Measurements from ENCODE around the gene IFT52.
"Not testable (repeated sequence)": the region's sequence is repeated elsewhere in the genome, so short reads cannot be mapped to it uniquely, and the experiment has no call there.

IFT52 gene

GRCh38 chr20:43607278-43607677 is 16.5 kb downstream of the IFT52 start:
- not testable (repeated sequence) for H3K4me3 ChIP-seq (ENCODE audit: low read depth, low read length); DNase-seq (ENCODE audit: low read depth)

- no peak for DNase-seq (ENCODE audit: low read depth)
- H3K4me3 ChIP-seq (ENCODE audit: low read depth, low read length): no peak overlapping the region
Observed at GRCh38 chr20:43631598-43631997, 40.9 kb downstream of the IFT52 start.

GRCh38 chr20:43636429-43636828 is 45.7 kb downstream of the IFT52 start:
- H3K4me3 ChIP-seq (ENCODE audit: low read depth, low read length): no peak overlapping the region
- no peak for DNase-seq (ENCODE audit: low read depth)

GRCh38 chr20:43642548-43642947 is 51.8 kb downstream of the IFT52 start:
- DNase-seq (ENCODE audit: low read depth): no peak

GRCh38 chr20:43650997-43651525 is 60.3 kb downstream of the IFT52 start:
- no peak for DNase-seq (ENCODE audit: low read depth)
- H3K4me3 ChIP-seq (ENCODE audit: low read depth, low read length): no peak overlapping the region

More at GRCh38 chr20:43642548-43642947, 51.8 kb downstream of the IFT52 start:
- no peak overlapping the region for H3K4me3 ChIP-seq (ENCODE audit: low read depth, low read length)

- not testable (repeated sequence) for DNase-seq (ENCODE audit: low read depth); H3K4me3 ChIP-seq (ENCODE audit: low read depth, low read length)
Observed at GRCh38 chr20:43651650-43652184, 61.0 kb downstream of the IFT52 start.

GRCh38 chr20:43653966-43654365 is 63.2 kb downstream of the IFT52 start:
- no peak for DNase-seq (ENCODE audit: low read depth)
- no peak overlapping the region for H3K4me3 ChIP-seq (ENCODE audit: low read depth, low read length)

- not testable (repeated sequence) for DNase-seq (ENCODE audit: low read depth); H3K4me3 ChIP-seq (ENCODE audit: low read depth, low read length)
Observed at GRCh38 chr20:43655176-43655575, 64.4 kb downstream of the IFT52 start.

GRCh38 chr20:43655937-43656336 is 65.2 kb downstream of the IFT52 start:
- no peak overlapping the region for H3K4me3 ChIP-seq (ENCODE audit: low read depth, low read length)
- DNase-seq (ENCODE audit: low read depth): no peak

- DNase-seq (ENCODE audit: low read depth): no peak
- peak overlapping the region; percentile 78 for H3K4me3 ChIP-seq (ENCODE audit: low read depth, low read length)
Observed at GRCh38 chr20:43658069-43658722, 67.5 kb downstream of the IFT52 start.

- H3K4me3 ChIP-seq (ENCODE audit: low read depth, low read length): no peak overlapping the region
- DNase-seq (ENCODE audit: low read depth): no peak
Observed at GRCh38 chr20:43658723-43659419, 68.1 kb downstream of the IFT52 start.

- no peak overlapping the region for H3K4me3 ChIP-seq (ENCODE audit: low read depth, low read length)
- DNase-seq (ENCODE audit: low read depth): no peak
Observed at GRCh38 chr20:43662943-43663655, 72.4 kb downstream of the IFT52 start.

- H3K4me3 ChIP-seq (ENCODE audit: low read depth, low read length): no peak overlapping the region
- no peak for DNase-seq (ENCODE audit: low read depth)
Observed at GRCh38 chr20:43665466-43666176, 74.9 kb downstream of the IFT52 start.

GRCh38 chr20:43666376-43667328 is 75.9 kb downstream of the IFT52 start, which contains the start of gene MYBL2:
TSS of gene MYBL2 (plus strand) at chr20:43667114. CDS start at chr20:43667284, 170 bp downstream.
- peak; percentile 4 for DNase-seq (ENCODE audit: low read depth)
- H3K4me3 ChIP-seq (ENCODE audit: low read depth, low read length): peak within 1 kb of the TSS; percentile 49

- DNase-seq (ENCODE audit: low read depth): no peak
Observed at GRCh38 chr20:43667341-43668132, 76.8 kb downstream of the IFT52 start.

GRCh38 chr20:43669332-43669731 is 78.6 kb downstream of the IFT52 start:
- no peak overlapping the region for H3K4me3 ChIP-seq (ENCODE audit: low read depth, low read length)
- peak; percentile 11 for DNase-seq (ENCODE audit: low read depth)

More at GRCh38 chr20:43667341-43668132, 76.8 kb downstream of the IFT52 start:
- peak overlapping the region; percentile 49 for H3K4me3 ChIP-seq (ENCODE audit: low read depth, low read length)

GRCh38 chr20:43670423-43670822 is 79.7 kb downstream of the IFT52 start:
- no peak for DNase-seq (ENCODE audit: low read depth)
- no peak overlapping the region for H3K4me3 ChIP-seq (ENCODE audit: low read depth, low read length)
